Activated CD4-positive, alpha-beta T cell treated with anti-CD3 and anti-CD28 coated beads for 48 hours (primary cell): Measurements from ENCODE around the gene GPX5.
"Not testable (repeated sequence)": the region's sequence is repeated elsewhere in the genome, so short reads cannot be mapped to it uniquely, and the experiment has no call there.

Experiments
- DNase-seq: peaks from one replicate; pipeline ENCODE4 v3.0.0-alpha.2; 2020

GPX5 gene, protein sequence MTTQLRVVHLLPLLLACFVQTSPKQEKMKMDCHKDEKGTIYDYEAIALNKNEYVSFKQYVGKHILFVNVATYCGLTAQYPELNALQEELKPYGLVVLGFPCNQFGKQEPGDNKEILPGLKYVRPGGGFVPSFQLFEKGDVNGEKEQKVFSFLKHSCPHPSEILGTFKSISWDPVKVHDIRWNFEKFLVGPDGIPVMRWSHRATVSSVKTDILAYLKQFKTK

DNA sequence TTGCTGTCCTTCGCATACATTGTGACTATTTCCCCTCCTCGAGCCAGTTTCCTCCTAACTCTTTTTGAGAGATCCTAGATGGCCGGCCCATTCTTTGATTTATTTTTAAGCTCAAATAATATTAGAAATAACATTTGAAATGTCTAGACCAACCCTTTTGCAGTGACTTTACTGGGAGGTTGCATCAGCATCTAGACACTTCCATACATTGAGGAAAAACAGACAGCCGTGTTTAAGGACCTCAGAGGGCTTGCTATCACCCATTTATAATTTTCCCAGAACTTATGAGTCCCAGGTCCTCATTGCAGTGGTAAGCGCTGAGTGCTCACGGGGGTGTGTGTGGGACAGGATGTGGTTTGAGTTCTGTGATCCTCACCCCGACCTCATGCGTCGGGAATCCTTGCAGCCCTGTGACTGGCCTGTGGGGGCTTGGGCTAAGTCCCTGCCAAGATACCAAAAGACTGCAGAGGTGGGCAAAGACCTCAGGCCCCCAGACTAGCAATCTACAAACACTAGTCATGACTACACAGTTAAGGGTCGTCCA is at the start of gene GPX5:
Gene GPX5 (plus strand): TSS at position 386 of the 544 bp plus-strand sequence. CDS start 133 bp downstream, at position 519.
- DNase-seq, result peak; percentile 22

DNA sequence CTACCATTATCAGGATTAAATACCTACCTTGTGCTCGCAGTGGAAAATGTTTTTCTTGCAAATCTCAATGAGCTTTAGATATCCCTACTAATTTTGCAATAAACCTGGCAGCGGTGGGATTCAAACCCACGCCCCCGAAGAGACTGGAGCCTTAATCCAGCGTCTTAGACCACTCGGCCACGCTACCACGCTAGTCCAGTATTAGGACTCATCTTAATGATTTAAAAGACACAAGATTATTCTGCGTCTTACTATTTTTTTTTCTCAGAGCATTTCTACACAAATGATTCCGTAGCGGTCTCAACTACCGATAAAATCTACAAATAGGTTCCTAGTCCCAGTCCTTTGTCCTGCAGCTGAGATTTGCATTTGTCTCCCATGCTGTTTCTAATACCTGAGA is 47.2 kb upstream of the GPX5 start:
- no peak for DNase-seq

GRCh38 chr6:28480253-28480932 is 45.3 kb upstream of the GPX5 start:
- DNase-seq, result no peak

GRCh38 chr6:28485482-28485881 is 40.2 kb upstream of the GPX5 start:
- DNase-seq, result no peak

- DNase-seq, result no peak
These were observed 39.1 kb upstream of the GPX5 start for GRCh38 chr6:28486533-28486932.

GRCh38 chr6:28486988-28487742 is 38.5 kb upstream of the GPX5 start:
- DNase-seq, result no peak

DNA sequence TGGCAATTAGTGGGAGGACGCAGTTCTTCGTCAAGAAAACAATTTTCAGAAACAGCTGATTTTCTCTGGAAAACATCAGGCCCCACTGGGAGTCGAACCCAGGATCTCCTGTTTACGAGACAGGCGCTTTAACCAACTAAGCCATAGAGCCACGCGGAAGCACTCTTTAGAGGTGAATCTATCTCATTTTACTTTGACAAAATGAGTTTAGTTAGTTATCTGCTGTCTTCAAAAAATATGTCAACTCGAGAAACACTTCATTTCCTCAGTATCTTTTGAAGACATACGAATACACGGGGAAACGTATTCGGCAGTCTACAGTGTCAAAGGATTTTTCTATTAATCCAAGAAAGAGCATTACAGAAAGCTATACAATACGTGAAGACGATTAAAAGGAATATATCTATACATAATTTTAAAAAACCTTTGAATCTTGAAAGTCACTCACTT is 36.7 kb upstream of the GPX5 start:
- peak; percentile 70 for DNase-seq

DNA sequence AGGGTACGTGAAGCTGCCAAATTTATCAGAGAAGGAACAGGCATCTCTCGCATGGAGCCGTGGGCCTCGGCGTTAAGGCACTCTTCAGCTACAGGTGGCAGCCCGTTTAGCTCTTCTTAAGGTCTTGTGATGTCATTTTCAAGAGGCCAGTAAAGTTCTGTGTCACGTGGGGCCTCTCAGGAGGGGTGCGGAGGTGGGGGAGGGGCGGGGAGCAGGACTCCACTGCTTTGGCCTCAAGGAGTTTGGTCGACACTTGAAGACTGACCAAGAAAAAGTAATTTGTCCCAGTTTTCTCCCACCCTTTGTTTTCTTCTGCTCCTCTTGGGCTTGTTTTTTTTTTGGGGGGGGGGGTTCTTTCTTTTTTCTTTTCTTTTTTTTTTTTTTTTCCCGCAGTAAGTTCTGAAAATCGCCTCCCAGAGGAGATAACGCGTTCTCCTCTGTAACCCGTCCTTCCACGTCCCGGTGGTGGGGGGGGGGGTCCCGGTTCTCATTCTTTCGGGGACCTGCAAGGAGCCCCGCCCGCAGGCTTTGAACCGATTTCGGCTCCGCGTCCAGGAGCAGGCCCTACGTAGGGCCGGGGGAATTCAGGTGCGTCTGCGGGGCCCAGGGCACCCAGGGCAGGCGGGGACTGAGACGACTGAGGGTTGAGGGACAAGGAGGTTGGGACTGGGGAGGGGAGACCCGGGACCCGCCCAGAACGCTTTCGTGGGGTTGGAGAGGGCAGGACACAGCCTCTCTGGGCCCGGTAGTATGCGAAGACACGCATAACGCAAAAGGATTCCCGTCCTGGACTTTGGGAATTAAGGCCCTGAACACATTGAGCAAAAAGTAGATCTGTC is 36.1 kb upstream of the GPX5 start:
- peak; percentile 70 for DNase-seq

DNA sequence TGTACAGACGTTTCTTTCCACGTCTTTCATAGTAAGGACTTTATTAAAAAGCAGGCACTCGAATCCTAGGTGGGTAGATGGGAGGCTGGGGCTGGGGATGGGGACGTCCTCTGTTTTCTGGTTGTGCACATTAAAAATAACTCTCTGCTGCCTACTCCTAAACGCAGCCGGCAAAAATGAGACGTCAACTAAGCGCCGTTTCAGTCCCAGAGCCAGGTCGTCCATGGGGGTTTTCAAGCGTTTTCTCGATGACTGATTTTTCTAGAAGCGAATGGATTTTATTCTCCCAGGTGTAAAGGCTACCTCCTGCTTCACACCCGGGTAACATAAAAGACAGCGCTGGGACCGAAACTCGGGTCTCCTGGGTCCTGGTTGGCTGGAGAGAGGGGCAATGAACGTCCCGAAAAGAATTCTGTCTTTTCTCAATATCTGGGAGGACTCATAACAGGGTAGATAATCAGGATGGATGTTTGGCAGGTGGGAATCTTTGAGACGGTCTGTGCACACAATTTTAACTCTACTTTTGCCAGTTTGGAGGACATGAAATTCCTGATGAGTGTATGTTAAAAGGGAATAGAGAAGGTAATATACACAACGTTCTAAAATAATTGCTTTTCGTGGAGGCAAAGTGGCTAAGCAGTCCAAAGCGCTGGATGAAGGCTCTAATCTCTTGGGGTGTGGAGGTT is 35.3 kb upstream of the GPX5 start:
- DNase-seq, result peak; percentile 35

DNA sequence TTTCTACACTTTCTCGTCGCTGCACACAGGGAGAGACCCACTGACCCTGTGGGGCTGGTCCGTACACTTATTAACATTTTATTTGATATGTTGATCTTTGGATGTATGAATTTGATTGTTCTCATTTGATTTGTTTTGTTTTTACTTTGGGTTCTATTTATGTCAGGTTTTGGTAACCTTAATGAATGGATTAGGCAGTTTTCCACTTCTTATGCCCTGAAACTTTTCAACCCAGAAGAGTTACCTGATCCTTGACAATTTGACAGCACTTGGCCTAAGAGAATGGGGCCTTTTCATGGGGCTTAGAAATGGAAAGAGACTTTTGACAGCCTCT is 33.7 kb upstream of the GPX5 start:
- no peak for DNase-seq

DNA sequence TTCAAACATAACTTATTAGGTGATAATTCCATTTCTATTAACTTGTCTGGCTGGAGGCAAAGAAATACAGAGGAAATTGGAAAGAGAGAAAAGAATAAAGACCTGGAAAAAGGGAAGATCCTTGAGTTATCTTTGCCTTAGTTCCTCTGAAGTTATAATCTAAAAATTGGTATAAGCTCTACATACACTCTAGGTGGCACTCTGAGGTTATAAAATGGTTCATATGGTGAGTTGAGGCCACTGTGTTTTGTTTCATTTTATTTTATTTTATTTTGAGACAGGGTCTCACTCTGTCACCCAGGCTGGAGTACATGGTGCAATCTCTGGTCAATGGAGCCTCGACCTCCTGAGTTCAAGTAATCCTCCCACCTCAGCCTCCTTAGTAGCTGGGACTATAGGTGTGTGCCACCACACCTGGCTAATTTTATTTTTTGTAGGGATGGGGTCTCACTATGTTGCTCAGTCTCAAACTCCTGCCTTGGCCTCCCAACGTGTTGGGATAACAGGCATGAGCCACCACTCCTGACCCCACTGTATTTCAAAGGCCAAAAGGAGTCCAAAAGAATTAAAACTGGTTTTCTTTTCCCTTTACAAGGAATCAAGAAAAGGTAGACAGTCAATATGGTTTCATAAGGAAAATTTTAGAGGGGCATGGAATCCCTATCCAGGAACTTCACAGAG is 29.4 kb upstream of the GPX5 start:
- DNase-seq, result no peak

DNA sequence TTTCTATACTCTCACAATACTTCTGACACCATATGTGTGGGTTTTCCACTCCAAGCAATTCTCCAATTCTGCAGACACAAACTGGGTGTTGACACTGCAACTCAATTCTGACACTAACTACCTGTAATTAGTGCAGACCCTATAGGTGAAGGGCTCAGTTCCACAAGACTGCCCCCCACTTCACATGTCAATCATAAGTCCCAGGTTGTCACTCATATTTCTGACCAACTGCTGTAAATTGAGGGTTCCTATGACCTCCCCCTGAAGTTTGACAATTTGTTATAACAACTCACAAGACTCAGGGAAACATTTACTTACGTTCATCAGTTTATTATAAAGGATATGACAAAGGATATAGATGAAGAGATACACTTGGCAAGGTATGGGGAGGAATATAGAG is 28.4 kb upstream of the GPX5 start:
- DNase-seq, result no peak

- DNase-seq, result no peak
These were observed 27.8 kb upstream of the GPX5 start for GRCh38 chr6:28497893-28498292.

DNA sequence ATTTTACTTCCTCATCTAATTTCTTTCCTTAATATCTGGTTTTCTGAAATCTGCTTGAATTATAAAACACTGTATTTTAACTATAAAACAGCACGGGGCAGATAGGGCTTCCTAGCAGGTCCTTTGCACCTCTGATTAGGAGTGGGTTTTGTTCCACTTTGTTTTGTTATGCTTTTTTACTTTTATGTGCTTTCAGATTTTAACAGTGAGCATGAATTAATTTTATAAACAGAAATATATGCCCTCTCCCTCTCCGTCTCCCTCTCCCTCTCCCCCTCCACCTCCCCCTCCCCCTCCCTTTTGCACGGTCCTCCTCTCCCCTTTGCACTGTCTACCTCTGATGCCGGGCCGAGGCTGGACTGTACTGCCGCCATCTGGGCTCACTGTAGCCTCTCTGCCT is 24.4 kb upstream of the GPX5 start:
- no peak for DNase-seq

DNA sequence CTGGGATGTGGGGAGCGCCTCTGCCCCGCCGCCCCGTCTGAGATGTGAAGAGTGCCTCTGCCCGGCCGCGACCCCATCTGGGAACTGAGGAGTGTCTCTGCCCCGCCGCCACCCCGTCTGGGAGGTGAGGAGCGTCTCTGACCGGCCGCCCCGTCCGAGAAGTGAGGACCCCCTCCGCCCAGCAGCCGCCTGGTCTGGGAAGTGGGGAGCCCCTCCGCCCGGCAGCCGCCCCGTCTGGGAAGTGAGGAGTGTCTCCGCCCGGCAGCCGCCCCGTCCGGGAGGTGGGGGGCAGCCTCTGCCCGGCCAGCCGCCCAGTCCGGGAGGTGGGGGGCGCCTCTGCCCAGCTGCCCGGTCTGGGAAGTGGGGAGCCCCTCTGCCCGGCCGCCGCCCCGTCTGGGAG is 23.5 kb upstream of the GPX5 start:
- not testable (repeated sequence) for DNase-seq

GRCh38 chr6:28502709-28503305 is 22.9 kb upstream of the GPX5 start:
- not testable (repeated sequence) for DNase-seq

- no peak for DNase-seq
These were observed 19.9 kb upstream of the GPX5 start for GRCh38 chr6:28505733-28506132.

GRCh38 chr6:28506807-28507475 is 18.7 kb upstream of the GPX5 start:
- no peak for DNase-seq

DNA sequence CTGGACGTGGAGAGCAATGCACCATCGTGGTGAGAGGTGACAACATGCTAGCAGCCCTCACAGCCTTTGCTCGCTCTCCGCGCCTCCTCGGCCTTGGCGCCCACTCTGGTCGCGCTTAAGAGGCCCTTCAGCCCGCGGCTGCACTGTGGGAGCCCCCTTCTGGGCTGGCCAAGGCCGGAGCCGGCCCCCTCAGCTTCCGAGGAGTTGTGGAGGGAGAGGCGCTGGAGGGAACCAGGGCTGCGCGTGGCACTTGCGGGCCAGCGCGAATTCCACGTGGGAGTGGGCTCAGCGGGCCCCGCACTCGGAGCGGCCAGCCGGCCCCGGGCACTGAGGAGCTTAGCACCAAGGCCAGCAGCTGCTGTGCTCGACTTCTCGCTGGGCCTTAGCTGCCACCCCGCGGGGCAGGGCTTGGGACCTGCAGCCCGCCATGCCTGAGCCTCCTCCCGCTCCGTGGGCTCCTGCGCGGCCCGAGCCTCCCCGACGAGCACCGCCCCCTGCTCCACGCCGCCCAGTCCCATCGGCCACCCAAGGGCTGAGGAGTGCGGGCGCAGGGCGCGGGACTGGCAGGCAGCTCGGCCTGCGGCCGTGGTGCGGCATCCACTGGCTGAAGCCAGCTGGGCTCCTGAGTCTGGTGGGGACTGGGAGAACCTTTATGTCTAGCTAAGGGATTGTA is 13.9 kb upstream of the GPX5 start:
- DNase-seq, result no peak

DNA sequence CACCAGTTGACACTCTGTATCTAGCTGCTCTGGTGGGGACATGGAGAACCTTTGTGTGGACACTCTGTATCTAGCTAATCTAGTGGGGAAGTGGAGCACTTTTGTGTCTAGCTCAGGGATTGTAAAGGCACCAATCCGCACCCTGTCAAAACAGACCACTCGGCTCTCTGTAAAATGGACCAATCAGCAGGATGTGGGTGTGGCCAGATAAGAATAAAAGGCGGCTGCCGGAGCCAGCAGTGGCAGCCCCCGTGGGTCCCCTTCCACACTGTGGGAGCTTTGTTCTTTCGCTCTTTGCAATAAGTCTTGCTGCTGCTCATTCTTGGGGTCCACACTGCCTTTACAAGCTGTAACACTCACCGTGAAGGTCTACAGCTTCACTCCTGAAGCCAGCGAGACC is 13.3 kb upstream of the GPX5 start:
- DNase-seq, result not testable (repeated sequence)
